T follicular helper cell (primary cell): ENCODE data around the gene SGCA.

Source experiments
- DNase-seq: peaks from one replicate; pipeline ENCODE4 v3.0.0-alpha.2; 2020; ENCODE audit warnings: low read depth

SGCA gene

DNA sequence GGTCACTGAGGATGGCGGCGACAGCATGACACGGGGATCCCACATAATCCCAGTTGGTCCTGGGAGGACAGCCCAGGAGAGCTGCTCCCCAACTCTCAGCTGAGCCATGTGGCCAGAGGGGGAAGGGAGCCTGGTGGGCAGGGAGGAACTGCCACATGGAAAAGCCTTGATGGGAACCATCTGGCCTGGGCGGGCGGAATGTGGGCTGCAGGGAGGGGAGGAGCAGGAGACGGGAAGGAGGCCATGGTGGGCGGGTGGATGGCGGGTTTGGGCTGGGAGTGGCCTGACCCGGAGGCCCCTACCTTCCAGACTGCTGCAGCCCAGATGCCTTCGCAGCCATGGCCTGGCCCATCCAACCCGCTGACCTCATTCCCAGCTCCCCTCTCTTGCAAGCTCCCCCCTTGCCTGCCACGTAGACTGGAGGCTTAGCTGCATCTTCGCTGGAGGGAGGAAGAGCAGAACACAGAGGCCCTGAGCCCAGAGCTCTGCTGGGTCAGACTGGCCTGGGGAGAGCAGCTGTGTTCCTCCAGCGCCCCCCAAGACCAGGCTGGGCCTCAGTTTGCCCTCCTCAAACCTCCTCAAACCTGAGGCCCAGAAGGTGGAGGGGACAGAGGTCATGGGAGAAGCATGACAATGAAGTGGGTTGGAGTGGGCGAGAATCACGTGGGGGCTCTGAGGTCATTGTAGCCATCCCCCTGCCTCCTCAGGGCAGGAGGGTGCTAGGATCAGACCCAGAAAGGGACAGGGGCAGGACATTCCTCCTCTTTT lies 43.9 kb downstream of the SGCA start:
- no peak for DNase-seq

DNA sequence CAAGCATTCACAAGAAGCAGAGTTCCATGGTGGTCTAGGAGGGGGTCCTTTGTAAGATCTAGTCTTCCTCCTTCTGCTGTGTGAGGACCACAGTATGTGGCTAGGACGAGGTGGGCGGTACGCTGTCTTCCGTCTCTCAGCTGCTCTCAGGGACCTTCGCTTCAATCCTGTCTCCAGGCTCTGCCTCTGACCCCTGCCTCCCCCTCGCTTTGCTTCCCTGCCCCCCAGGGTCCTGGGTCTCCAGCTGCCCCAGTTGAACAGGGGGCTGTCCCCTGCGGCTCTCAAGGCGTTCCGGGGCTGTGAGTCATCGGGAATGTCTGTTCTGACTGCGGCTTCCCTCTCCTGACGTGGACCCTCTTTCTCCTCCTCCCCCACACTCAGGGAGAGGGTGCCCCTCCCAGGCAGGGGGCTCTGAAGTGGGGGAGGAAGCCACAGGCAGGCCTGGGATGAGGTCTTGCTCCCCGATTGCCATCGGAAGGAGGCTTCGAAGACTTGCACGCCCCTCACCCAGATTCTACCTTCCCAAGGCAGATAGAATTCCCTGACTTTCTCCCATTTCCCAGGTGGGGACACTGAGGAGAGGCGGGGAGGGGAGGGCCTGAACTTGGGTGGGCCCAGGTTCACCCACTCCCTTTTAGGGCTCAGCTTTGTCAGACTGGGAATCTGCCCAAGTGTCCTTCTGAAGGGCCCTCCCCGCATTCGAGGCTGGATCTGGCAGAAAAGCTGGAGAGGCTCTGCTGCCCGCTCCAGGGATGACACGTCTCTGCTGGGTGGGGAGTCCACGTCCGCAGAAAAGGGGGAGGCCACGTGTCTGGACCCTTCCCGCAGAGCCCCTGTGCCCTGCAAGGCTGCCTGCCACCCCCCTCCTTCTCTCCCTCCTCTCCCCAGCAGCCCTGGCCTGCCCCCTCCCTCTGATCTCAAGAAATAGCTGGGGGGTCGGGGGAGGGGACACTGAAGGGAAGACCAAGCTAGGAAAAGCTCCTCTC lies 44.7 kb downstream of the SGCA start:
- no peak for DNase-seq

DNA sequence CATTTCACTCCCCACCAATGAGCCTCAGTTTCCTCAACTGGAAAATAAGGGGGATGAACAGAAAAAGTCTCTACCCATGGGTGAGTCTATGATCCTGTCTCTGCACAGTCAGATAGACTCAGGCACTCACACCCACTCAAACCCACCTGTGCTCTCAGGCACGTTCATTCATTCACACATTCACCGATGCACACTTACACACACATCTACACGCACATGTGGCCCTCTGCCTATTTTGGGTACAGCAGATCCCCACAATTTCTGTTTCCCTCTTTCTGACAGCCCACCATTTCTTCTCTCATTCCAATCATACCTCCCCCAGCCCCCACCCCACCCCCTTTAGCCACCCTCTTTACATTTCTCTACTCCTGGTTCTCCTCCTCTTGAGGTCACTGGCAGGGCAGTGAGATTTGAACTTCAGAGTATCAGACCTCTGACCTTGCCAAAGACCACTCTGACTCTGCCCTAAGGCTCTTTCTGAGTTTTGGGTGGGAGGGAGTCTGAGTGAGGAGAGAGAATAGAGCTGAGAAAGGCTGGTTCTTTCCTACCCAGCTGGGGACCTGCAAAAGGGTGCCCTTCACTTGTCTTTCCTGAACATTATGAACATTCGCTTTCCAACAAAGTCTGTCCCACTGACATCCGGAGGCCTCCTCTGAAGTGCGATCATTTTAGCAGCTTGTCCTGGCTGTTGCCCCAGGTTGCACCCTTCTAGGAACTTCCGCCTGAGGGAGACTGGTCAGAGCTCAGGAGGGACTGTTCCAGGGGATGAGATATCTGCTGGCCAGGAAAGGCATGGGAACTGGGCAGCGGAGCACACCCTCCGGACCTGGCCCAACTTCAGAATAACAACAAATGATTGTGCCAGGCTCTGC lies 45.7 kb downstream of the SGCA start:
- no peak for DNase-seq

DNA sequence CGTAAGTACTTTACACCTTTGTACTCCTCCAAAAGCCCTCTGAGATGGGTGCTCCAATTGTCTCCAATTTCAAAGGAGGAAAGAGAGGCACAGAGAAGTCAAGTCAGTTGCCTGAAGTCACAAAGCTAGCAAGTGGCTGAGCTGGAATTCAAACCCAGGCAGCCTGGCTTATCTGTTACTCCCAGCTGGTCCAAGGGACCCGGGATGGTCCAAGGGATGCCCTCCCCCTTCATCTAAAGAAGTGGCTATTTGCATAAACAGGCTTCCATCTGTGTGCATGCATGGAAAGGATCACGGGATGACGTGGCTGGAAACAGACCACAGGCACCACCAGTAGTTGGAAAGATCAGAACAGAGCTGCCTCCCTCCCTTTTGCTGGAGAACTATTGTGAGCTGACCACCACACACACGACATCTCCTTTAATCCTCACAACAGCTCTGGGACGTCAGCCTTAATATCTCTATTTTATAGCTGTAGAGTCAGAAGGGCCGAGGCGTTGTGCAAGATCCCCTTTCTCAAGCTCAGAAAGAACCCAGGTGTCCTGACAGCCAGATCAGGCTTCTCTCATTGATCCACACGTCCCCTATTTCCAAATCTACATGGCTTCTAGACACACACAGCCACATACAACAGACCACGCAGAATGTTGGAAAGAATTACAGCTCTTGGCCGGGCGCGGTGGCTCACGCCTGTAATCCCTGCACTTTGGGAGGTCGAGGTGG lies 46.5 kb downstream of the SGCA start:
- DNase-seq = no peak

DNA sequence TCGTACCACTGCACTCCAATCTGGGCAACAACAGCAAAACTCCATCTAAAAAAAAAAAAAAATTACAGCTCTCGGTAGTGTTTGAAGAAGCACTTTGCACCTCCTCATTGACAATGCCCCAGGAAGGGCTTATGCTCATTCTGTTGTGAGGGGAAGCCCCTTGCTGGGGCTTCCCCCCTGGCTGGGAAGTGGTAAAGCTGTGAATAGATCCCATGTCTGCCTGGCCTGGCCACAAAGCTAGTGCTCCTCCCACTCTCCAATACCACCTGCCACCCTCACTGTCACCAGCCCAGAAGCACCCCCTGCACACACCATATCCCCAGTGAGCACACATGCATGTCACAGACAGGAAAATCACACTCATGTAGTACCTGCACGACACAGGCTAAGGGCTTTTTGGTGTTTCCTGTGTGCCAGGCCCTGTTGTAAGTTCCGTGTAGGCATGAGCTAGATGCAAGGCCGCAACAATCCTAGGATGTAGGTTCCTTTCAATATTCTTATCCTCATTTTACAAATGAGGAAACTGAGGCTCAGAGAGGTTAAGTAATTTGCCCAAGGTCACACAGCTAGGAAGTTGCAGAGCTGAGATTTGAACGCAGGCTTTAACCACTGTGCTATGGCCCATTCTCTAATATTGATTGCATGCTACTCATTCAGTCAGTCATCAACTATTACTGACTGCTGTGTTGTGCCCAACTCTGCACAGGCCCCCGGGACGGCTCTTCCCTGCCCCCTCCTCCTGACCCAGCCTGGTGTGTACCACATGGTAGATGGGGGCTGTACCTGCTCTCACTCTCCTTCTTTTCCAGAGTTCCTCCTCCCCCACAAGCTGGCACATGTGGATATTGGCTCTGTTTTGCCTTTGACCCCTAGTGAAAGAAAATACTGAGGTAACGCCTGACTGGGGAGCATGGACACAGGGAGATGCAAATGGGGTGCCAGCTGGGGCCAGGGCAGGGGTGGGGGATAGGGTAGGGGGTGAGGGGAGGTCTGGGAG lies 47.5 kb downstream of the SGCA start:
- no peak for DNase-seq

DNA sequence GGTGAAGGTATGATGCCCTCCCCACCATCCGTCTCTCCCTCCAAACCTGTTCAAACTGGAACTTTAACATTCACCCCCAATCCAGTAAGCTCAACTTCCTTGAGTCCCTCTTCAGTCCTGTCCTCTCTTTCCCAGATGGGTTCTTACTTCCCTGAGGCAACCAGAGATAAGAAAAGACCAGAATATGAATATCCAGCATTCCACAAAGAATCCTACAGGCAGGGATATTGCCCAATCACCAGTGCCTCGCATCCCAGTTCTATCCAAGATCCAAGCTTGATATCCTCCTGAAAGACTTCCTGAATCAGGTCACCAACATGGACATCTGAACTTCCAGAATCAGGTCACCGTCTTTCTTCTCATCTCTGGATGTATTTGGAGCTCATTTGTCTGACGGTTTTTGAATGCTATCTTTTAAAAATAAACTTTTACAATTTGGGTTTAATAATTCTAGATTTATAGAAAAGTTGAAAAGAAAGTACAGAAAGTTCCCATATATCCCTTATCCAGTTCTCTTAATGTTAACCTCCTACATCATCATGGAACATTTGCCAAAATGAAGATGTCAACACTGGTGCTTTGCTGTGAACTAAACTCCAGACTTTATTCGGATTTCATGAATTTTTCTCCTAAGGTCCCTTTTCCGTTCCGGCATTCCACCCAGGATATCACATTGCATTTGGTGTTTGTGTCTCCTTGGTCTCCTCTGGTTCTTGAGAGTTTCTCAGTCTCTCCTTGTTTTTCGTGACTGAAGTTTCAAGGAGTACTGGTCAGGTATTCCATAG lies 49.4 kb downstream of the SGCA start:
- no peak for DNase-seq

DNA sequence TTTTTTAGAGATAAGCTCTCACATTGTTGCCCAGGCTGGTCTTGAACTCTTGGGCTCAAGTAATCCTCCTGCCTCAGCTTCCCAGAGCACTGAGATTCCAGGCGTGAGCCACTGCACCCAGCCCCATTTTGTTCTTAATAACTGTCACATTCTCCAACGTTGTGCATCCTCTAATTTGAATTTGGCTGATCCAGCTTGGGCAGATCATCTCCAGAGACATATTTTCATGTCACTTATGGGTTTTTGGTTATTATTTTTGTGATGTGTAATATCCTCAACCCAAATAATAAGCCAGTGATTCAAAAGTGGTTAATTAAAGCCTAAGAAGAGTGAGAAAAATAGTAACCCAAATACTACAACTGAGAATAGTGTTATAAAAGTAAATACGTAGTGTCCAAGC lies 51.8 kb downstream of the SGCA start:
- no peak for DNase-seq

DNA sequence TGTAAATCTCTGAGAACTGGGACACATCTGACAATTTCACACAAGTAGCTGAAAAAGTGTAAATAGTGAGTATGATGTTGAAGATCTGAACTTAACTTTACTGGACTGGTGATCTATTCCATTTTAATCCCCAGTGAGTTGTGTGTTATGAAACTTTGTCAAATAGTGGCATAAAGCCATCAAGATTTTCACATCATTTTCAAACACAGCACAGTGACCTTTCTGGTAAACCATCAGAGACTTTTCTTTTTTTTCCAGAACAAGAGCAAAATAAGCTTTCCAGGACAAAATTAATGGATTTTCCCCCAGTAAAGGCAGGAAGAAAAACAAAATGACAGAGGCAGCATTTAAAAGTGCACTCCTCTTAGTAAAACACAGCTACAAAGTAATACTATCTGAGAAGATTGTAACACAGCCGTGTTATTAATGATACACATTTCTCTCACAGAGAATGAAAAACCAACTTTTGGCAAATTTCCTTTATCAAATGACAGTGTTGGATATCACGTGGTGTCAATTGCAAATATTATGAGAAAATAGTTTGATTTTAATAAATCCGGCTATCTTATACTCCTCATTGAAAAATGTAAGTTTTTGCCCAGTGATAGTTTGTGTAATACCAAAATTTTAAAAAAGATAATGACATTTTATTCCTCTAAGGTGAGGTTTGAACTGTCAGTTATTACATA lies 52.4 kb downstream of the SGCA start:
- DNase-seq = no peak

DNA sequence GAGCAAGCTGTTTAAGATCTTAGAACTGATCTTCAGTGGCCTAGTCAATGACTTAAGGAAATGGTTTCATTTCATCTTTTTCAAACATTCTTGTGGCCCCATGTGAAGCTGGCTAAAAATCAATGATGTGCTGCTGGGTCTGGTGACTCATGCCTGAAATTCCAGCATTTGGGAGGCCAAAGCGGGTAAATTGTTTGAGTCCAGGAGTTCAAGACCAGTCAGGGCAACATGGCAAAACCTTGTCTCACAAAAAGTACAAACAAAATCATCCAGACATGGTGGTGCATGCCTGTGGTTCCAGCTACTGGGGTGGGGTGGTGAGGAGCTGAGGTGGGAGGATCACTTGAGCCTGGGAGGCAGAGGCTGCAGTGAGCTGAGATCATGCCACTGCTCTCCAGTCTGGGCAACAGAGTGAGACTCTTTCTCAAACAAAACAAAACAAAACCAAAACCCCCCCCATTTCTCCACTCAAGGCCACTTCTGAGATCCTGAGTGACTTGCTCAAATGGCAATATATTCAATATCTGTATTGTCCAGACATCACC lies 53.0 kb downstream of the SGCA start:
- DNase-seq = no peak

DNA sequence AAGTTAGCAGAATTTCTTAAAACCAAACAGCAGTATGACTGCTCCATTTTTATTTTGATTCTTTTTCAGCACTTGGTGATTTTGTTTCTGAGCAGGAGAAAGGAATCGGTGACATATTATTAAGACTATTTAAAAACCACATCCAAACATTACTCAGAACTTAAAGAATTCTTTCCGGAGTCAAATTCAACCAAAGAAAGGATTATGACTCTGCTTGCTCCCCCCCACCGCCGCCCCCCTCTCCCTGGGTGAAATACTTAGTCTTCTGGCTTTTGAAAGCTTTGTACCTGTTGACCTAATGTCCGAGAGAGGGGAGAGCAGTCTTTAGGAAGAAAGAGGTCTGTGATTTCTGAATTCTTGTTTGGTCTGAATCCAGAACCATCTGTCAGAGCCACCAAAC lies 53.5 kb downstream of the SGCA start:
- no peak for DNase-seq

DNA sequence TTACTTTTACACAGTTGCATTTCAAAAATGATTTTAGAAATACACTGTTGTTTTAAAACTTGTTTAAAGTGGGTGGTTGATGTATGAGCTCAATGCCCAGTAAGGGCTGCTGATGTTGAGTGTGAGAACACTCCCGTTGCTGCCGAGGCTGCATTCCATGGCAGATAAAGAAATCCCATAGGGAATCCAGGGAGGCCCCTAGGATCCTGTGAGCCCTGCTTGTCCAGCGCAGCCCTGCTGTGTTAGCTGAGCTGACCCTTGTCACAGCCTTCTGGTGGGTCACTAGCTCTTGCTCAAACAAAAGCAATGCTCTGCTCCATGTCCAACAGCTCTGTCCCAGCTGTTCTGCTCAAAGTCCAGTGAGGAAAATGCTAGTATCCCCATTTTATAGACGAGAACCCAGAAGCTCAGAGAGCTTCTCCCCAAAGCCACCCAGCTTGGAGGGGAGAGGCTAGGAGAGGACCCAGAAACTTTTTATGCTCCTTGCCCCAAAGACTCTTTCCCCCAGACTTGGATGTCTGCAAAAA lies 54.2 kb downstream of the SGCA start:
- DNase-seq = no peak

DNA sequence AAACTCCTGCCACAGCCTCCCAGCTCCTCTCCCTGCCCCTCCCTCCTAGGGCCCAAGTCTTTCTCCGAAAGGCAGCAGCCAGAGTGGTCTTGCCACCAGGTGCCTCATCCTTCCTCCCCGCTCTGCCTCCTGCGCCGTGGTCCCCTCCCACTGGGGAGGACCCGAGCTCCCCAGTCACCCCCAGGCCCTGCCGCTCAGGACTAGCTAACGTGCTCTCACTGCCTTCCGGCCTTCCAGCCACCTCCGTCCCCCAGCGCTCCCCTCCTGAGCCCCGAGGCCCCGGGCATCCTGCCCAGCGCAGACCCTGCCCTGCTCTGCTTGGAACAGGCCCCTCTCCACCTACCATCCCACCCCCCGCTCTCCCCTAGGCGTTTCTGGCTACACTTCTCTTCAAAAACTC lies 55.0 kb downstream of the SGCA start:
- DNase-seq = no peak

DNA sequence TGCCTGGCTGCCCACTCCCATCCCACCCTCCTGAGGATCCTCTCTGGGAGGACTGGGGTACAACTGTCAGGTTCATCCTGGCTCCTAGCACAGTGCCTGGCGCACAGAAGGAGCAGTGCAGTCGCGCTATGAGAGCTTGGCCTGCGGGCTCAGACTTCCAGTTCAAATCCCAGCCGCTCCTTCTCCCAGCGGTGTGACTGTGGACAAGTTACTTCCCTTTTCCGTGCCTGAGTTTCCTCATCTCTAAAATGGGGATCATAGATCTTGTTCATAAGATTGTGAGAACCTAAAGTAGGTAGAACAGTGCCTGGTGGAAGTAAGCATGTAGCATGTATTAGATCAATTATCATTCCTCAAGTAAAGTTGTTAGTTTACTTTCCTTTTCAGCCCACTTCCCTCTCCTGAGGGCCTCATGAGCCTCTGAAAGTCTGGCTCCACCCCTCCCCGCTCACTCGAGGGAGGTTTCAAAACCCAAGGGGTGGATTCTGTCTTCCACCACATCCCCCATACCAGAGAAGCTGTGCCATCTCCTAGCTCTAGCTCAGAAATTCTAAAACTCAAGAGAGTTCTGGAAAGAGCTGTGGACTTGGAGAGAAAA lies 55.6 kb downstream of the SGCA start:
- no peak for DNase-seq

DNA sequence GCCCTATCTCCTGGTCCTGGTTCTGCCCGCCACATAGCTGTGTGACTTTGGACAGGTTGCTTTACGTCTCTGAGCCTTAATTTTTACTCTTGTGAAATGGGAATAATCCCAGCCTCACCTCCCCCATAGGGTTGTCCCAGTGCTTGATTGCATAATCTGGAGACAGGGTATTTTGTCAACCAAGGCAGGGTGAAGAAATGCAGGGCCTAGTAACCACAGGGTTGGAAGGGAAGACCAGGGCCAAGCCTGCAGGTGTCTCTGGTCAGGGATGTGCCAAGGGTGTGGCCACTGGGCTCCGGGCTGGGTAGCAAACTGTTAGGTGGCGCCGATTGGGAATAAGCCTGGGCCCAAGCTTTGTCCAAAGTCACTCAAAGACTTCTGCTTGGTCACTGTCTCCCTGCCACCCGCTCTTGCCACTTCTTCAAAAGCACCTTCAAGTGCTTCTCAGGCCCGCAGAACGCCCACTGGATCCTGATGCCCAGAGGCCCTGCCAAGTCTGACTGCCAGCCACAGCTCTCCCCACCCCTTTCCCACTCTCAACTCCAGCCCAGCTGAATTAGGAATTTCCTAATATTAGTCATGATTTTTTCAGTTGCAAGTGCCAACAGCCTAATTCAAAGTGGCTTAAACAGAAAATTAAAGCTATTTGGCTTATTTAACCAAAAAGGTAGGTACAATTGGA lies 56.2 kb downstream of the SGCA start:
- no peak for DNase-seq

DNA sequence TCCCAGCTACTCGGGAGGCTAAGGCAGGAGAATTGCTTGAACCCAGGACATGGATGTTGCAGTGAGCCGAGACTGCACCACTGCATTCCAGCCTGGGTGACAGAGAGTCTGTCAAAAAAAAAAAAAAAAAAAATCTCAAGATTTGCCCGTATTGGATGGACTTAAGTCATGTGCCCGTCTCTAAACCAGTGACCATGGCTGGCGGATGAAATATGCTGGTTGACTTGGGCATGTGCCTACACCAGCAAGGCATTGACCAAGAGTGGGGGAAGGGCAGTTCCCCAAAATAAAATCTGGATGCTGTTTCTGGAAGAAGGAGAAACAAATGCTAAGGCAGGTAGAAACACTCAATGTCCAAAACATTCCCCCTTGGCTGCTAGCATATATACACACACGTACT lies 57.1 kb downstream of the SGCA start:
- no peak for DNase-seq
